Ovary (tissue), 9 donors: ENCODE results near the gene INCENP. TPM values are rescaled to one million over a fixed set of nuclear protein-coding genes. Genes with fewer than 3 reads are reported as not detected.

ENCODE experiments used
- DNase-seq, 5 donors: peaks; one replicate each; pipeline ENCODE4 v3.0.0-alpha.2; 2019 to 2020
- H3K27ac ChIP-seq, 2 donors: fragments of 200-600 bp; one replicate each; pipeline versions ENCODE4 v1.5.1 to v1.8.0; 2019 to 2022
- H3K27me3 ChIP-seq: fragments of 200-600 bp; one replicate; pipeline ENCODE4 v1.8.0; 2022
- H3K36me3 ChIP-seq: fragments of 200-600 bp; sonication (generic); one replicate; pipeline ENCODE4 v1.5.1; 2019
- H3K4me1 ChIP-seq: one replicate; pipeline ENCODE4 v1.8.1; 2013; ENCODE audit warnings: mild to moderate bottlenecking, moderate library complexity; ENCODE audit not compliant: insufficient read depth
- H3K4me3 ChIP-seq: fragments of 200-600 bp; sonication (generic); one replicate; pipeline ENCODE4 v1.5.1; 2017
- H3K9me3 ChIP-seq, 2 donors: fragments of 200-600 bp in 1 of 2; sonication (generic) in 1 of 2; one replicate each; pipeline versions ENCODE4 v1.5.1 to v1.8.1; 2013 to 2019; ENCODE audit warnings: mild to moderate bottlenecking in 1 of 2, moderate library complexity in 1 of 2
- EP300 ChIP-seq: sonication (generic); formaldehyde crosslinking; IDR thresholded peaks from one replicate; pipeline ENCODE4 v1.6.1; 2017; ENCODE audit warnings: antibody characterized with exemption
- POLR2A ChIP-seq: fragments of 450-650 bp; IDR thresholded peaks from one replicate; pipeline ENCODE4 v1.6.1; 2017; ENCODE audit warnings: antibody characterized with exemption, mild to moderate bottlenecking, moderate library complexity
- WGBS, 3 donors: extraction: QIAGEN DNeasy Blood & Tissue Kit in 1 of 3; methylation state at CpG; one replicate each; pipeline versions ENCODE4 v1.1.5 to v1.1.7; 2013 to 2017; 5-methylcytosine and 5-hydroxymethylcytosine counted together
- intact Hi-C, 4 donors: fragments of 100-400 bp; cut with DNase I; formaldehyde crosslinking; loops; one replicate each; pipeline versions ENCODE4 v1.11.0 to v1.15.1; 2022 to 2023
- polyA plus RNA-seq, 2 donors: library from polyadenylated mRNA; stranded (reverse); fragments of 200-250 nt in 1 of 2; fragments of 350-450 nt in 1 of 2; fragmentation: Illumina TruSeq in 1 of 2; extraction: RNeasy Lipid Tissue Mini Kit (QIAGEN cat#74804) in 1 of 2; gene quantifications; one replicate each; pipeline ENCODE4 v1.2.3, GENCODE V29; 2013 to 2014
- total RNA-seq, 7 donors: library from RNA; depleted of rRNA in 2 of 7; stranded (reverse); fragments of >200 nt in 2 of 7; fragmentation: NEBNext Ultra II Directional in 3 of 7; extraction: Animal tissue kit (Norgen Biotek cat#: 25700) in 3 of 7; gene quantifications; one replicate each; pipeline versions ENCODE4 v1.1.0 to v1.2.4, GENCODE V29; 2016 to 2023
- TF ChIP-seq, protein P1 (sequence below), 3 donors: fragments of 450-650 bp in 2 of 3; fragments of 200-600 bp in 1 of 3; IDR thresholded peaks; one replicate each; pipeline versions ENCODE4 v1.5.1 to v1.8.0; 2016 to 2022; ENCODE audit warnings: antibody characterized with exemption in 3 of 3, mild to moderate bottlenecking in 1 of 3
- donor health status: DM: no; HTN: no; CAD: no; lungs with moderate emphysema.
- donor health status: DM: no; HTN: no; CAD: no.
- donor health status: Bipolar disorder and iron deficiency.
- donor health status: DM: yes; HTN: yes; CAD: no.
- donor health status: DM: no; HTN: no; CAD: no.
- donor health status: DM: yes; HTN: yes; CAD: no.

The INCENP gene
- total and polyA plus RNA-seq, 9 donors = 6.6 to 20.0 (median 14.6) TPM

GRCh38 chr11:62125316-62125715 lies 1.5 kb downstream of the INCENP start:
- H3K4me3 ChIP-seq = no peak overlapping the region
- H3K27me3 ChIP-seq = no peaks in the 10 kb centered on the region
- no peaks in the 10 kb centered on the region for H3K36me3 ChIP-seq
- H3K4me1 ChIP-seq = peaks cover 6% of the 10 kb centered on the region
- WGBS, 3 donors = 46% methylated on average over 4 of the region's 4 CpGs
- TF ChIP-seq EP300 (no peak), POLR2A (no peak)
- TF ChIP-seq, protein P1, sequence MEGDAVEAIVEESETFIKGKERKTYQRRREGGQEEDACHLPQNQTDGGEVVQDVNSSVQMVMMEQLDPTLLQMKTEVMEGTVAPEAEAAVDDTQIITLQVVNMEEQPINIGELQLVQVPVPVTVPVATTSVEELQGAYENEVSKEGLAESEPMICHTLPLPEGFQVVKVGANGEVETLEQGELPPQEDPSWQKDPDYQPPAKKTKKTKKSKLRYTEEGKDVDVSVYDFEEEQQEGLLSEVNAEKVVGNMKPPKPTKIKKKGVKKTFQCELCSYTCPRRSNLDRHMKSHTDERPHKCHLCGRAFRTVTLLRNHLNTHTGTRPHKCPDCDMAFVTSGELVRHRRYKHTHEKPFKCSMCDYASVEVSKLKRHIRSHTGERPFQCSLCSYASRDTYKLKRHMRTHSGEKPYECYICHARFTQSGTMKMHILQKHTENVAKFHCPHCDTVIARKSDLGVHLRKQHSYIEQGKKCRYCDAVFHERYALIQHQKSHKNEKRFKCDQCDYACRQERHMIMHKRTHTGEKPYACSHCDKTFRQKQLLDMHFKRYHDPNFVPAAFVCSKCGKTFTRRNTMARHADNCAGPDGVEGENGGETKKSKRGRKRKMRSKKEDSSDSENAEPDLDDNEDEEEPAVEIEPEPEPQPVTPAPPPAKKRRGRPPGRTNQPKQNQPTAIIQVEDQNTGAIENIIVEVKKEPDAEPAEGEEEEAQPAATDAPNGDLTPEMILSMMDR (IDR thresholded peaks at IDR 0.05) = no peak
- intact Hi-C loops = no loop called here
- H3K9me3 ChIP-seq = no peaks in the 10 kb centered on the region
- H3K27ac ChIP-seq = no peak overlapping the region
- no peak for DNase-seq

DNA sequence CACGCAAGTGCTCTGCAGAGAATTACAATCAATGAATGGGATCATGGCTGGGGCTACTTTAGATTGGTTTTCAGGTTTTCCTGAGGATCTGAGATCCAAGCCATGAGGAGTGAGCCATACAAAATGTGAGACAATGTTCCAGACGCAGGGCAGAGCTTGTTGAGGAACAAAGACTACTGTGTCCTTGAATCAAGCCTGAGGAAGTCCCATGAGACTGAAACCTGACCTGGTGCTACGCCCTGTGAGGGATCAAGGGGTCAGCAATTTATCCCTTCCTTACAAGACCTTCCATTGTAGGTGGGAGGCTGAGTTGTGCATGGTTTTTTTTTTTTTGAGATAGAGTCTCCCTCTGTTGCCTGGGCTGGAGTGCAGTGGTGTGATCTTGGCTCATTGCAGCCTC lies 2.1 kb downstream of the INCENP start:
- no peaks in the 10 kb centered on the region for H3K27me3 ChIP-seq
- H3K4me3 ChIP-seq = no peak overlapping the region
- TF ChIP-seq, protein P1 (IDR thresholded peaks at IDR 0.05) = no peak
- TF ChIP-seq EP300 (no peak), POLR2A (no peak)
- intact Hi-C loops = no loop called here
- 58 to 68% (median 61%) methylated on average over 3 of the region's 3 CpGs for WGBS, 3 donors
- no peaks in the 10 kb centered on the region for H3K36me3 ChIP-seq
- H3K4me1 ChIP-seq = peaks cover 6% of the 10 kb centered on the region
- no peak for DNase-seq
- H3K9me3 ChIP-seq = no peaks in the 10 kb centered on the region
- no peak overlapping the region for H3K27ac ChIP-seq

DNA sequence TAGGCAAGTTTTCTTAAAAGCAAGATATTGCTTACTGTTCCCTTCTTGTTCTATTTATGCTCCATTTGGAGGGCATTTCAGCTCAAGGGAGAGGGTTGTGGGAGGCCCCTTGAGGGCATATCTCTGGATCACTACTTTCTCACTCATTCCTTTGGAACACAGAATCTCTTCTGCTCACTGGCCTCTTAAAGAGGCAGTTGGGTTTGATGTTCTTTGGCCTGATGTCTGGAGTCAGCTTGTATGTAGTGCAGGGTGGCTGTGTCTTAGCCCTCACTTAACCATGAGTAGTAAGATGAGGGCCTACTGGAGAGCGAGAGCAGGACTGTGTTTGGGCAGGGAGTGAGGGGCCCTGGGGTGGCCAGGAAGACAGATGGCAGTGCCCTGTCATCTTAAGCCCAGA lies 3.6 kb downstream of the INCENP start:
- Histone ChIP-seq H3K27ac (no peak overlapping the region), H3K27me3 (no peaks in the 10 kb centered on the region), H3K9me3 (no peaks in the 10 kb centered on the region), H3K4me1 (peaks cover 6% of the 10 kb centered on the region), H3K36me3 (no peaks in the 10 kb centered on the region), H3K4me3 (no peak overlapping the region)
- TF ChIP-seq POLR2A (no peak), EP300 (no peak)
- TF ChIP-seq, protein P1 (IDR thresholded peaks at IDR 0.05) = no peak
- no peak for DNase-seq
- WGBS, 3 donors = 95 to 100% (median 96%) methylated on average over 1 of the region's 1 CpG
- intact Hi-C loops = no loop called here

DNA sequence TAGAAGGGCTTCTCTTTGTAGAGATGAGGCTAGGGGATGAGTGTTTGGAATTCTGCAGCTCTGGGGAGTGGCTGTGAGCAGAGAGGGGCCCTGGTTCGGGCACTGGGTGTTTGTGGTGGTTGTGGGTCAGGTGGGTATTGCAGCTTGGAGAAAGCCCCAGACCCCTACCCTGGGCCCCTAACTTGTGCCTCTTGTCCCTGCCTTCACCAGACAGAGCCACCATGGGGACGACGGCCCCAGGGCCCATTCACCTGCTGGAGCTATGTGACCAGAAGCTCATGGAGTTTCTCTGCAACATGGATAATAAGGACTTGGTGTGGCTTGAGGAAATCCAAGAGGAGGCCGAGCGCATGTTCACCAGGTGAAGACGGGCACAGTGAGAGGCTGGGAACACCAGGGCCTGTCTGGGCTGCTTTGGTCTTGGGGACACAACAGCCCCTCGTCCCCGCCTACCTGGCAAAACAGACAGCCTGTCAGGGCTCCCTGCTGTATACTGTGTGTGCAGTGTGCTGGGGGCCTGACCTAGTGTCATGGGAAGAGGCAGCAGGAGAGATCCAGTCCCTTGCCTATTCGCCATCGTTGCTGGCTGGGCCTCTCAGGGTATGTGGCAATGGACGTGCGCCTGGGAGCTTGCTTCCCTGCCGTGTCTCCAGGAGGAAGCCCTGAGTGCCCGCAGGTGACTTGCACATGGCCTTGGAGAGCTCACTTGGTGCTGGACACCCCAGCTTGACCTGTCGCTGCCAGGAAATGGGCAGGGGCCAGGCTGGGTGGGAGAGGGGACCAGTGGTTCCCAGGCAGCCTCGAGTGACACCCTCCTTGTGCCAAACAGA lies 4.3 kb downstream of the INCENP start:
- intact Hi-C loops = no loop called here
- H3K27ac ChIP-seq = no peak overlapping the region
- no peaks in the 10 kb centered on the region for H3K9me3 ChIP-seq
- peaks cover 6% of the 10 kb centered on the region for H3K4me1 ChIP-seq
- H3K36me3 ChIP-seq = no peaks in the 10 kb centered on the region
- H3K27me3 ChIP-seq = no peaks in the 10 kb centered on the region
- 85 to 95% (median 90%) methylated on average over 16 of the region's 16 CpGs for WGBS, 3 donors
- H3K4me3 ChIP-seq = no peak overlapping the region
- DNase-seq = no peak
- no peak for TF ChIP-seq EP300

DNA sequence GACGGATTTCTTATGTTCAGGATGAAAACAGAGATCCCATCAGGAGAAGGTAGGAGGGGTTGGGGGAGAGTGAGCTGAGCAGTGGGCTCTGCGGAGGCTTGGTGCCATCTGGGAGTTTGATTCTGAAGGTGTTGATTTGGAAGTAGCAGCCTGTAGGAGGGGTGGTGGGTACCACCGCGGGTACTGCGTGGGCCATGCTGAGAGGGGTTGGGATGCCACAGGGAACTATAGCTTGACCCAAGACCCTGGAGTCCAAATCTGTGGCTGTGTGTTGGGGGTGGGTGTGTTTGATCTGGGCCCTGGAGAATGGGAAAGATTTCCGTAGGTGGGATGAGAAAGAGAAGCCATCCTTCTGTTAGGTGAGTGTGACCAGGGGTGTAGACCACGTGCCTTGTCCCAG lies 5.0 kb downstream of the INCENP start:
- intact Hi-C loops = no loop called here
- no peaks in the 10 kb centered on the region for H3K36me3 ChIP-seq
- no peaks in the 10 kb centered on the region for H3K27me3 ChIP-seq
- no peak overlapping the region for H3K27ac ChIP-seq
- H3K4me1 ChIP-seq = peaks cover 6% of the 10 kb centered on the region
- no peaks in the 10 kb centered on the region for H3K9me3 ChIP-seq
- no peak for TF ChIP-seq EP300
- TF ChIP-seq POLR2A = no peak
- TF ChIP-seq, protein P1 (IDR thresholded peaks at IDR 0.05) = no peak
- no peak for DNase-seq
- H3K4me3 ChIP-seq = no peak overlapping the region
- 91 to 94% (median 92%) methylated on average over 7 of the region's 7 CpGs for WGBS, 3 donors
